ENCODE data around the gene PLEKHA8.

The PLEKHA8 gene

DNA sequence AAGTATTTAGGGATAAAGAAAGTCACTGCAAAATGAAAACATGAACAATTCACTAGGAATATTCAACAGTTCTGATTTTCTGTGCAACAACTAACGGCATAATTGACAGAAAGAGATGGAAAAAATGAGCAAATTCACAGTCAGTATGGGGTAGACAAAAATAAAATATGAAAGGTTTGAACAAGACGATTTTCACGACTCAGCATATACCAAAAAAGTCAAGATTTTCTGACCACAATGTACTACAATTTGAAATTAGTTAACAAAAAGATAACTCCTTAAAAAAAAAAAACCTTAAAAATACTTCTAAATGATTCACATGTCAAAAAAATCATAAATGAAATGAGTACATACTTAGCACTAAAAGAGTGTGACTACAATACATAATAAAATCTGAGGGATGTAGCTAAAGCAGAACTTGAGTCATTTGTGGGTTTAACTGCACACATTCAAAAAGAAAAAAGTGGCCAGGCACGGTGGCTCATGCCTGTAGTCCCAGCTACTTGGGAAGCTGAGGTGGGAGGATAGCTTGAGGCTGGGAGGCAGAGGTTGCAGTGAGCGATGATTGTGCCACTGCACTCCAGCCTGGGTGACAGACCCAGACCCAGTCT lies 84.0 kb downstream of the PLEKHA8 start:
- DNase-seq (ENCODE audit: low spot score) = no peak

DNA sequence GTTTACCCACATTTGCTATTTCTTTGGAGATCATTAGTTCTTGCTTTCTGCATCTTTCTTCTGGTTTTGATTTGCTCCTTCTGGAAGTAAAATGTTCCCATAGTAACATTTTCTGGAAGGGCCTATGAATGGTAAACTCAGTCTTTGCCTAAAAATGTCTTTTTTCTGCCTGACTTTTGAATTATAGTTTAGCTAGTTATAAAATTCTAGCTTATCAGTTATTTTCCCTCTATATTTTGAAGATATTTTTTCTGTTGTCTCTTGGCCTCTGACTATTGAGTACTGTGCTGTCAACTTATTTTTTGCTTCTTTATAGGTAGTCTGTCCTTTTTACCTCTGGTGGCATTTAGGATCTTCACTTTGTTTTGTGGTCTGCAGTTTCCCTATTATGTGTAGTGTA lies 84.9 kb downstream of the PLEKHA8 start:
- no peak for DNase-seq (ENCODE audit: low spot score)

DNA sequence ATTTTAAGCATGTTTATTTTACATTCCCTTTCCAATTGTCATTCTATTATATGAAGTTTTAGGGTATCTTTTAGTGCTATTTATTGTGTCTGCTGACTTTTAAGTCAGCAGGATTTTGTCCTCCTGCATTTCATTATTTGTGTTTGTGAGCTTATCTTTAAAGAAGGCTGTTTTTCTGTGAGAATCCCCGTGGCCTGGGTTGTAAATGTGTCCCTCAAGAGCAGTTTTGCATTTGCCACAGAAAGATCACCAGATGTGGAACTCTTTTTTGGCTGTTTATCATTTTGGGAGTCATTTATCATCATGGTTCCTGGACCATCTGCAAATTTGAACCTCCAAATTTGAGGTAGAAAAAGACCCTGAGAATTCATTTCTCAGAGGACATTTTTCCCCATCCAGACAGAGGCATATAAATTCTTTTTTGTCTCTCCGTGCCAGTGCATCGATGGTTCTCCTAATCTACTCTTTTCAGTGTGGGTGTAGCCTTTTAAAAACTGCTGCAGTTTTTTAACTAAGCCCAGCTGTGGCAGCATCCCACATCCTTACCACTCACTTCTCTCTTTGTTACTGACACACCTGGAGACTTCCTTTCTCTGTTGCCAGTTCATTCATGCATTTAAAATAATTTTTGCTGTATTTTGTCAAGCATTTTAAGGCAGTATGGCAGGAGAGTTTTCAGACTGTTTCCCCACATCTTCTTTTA lies 86.5 kb downstream of the PLEKHA8 start:
- no peak for DNase-seq (ENCODE audit: low spot score)

DNA sequence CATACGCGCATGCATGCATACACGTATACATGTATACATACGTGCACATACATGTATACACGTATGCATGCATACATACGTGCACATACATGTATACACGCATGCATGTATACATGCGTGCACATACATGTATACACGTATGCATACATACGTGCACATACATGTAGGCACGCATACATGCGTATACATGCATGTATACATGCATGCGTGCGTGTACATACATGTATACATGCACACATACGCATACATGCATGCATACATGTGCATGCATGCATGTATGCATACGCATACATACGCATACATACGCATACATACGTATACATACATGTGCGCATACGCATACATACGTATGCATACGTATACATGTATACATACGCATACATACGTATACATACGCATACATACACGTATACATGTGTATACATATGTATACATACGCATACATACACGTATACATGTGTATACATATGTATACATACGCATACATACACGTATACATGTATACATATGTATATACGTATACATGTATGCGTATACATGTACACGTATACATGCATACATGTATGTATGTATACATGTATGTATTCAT lies 87.6 kb downstream of the PLEKHA8 start:
- no peak for DNase-seq (ENCODE audit: low spot score)

DNA sequence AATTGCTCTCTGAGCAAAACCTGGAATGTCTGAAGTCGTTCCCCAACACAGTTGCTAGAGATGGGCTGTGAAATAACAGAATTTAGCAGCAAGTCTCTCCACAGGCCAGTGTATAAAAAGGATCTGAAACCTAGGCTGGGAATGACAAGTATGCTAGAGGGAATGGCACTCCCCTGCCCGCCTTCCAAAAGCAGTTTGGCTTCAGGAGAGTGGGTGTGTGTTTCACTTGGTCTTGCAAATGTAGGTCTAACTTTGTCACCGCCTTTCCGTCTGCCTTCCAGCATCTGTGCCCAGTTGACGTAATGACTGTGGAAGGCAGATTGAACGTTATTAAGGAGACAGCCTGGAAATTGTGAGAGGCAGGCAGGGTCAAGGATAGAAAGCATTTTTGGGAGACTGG lies 88.6 kb downstream of the PLEKHA8 start:
- DNase-seq (ENCODE audit: low spot score) = no peak

DNA sequence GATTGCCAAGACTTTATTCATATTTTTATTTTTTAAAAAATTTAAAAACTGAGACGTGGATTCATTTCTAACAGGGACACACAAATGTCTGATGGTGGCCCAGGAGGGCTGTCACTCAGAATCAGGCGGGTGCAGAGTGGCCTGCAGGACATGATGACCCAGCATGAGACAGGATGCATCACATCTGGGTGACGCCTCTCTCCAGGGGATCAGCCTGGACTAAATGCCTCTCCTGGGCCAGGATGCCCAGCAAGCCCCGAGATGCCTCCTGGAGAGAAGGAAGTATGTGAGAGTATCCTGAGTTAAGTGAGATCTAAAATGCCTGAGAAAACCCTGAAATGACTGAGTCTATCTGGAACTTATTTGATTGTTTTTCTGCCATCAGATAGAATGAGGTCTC lies 89.7 kb downstream of the PLEKHA8 start:
- no peak for DNase-seq (ENCODE audit: low spot score)

DNA sequence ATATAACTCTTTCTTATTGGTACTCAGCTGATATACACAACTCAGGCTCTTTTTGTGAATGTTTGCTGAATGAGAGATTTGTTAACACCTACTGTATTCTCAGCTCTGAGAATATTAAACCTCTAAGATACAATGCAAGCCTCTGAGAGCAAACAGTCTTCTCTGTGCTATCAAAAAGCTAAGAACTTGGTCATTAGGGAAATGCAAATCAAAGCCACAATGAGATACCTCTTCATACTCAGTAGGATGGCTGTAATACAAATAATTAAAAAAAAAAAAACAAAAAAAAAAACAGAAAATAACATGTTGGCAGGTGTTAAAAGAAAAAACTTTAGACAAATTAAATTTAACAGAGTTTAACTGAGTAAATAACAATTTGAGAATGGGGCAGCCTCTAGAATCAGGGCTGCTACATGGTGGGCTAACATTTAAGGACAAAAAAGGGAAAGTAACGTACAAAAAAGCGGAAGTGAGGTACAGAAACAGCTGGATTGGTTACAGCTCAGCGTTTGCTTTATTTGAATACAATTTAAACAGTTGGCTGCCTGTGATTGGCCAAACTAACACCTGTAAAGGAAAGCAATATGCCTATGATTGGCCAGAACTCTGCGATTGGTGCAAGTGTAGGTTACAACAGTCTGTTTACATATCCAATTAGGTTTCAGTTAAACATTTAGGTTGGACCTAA lies 91.8 kb downstream of the PLEKHA8 start:
- no peak for DNase-seq (ENCODE audit: low spot score)

DNA sequence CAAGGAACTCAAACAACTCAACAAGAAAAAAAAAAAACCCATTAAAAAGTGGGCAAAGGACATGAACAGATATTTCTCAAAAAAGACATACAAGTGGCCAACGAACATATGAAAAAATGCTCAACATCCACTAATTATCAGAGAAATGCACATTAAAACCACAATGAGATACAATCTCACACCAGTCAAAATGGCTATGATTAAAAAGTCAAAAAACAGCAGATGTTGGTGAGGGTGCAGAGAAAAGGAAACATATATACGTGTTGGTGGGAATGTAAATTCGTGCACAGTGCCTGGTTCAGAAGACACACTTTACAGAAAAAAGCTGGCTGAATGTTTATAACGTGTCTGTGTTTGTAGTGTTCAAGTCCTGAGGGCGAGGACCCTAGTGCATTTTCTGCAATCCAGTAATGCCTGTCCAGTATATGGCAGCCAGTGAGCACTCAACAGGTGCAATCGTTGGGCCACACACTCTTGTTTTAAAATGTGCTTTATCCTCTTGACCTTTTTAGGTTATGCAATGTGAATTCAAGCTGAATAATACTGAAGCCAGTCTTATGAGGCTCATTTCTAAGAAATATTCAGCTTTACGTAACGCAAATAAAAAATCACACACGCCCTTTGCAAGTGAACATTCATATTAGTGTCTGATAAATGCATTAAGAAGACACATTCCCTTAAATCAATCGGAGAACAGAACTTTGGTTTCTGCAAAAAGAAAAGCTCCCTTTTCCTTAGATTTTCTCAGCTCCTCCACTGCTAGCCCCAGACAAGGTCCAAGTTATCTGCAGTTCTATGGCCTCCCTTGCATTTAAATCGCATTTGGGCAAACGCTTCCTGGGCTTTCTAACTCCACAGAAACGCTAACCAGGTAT lies 105.8 kb downstream of the PLEKHA8 start:
- DNase-seq (ENCODE audit: low spot score) = no peak

DNA sequence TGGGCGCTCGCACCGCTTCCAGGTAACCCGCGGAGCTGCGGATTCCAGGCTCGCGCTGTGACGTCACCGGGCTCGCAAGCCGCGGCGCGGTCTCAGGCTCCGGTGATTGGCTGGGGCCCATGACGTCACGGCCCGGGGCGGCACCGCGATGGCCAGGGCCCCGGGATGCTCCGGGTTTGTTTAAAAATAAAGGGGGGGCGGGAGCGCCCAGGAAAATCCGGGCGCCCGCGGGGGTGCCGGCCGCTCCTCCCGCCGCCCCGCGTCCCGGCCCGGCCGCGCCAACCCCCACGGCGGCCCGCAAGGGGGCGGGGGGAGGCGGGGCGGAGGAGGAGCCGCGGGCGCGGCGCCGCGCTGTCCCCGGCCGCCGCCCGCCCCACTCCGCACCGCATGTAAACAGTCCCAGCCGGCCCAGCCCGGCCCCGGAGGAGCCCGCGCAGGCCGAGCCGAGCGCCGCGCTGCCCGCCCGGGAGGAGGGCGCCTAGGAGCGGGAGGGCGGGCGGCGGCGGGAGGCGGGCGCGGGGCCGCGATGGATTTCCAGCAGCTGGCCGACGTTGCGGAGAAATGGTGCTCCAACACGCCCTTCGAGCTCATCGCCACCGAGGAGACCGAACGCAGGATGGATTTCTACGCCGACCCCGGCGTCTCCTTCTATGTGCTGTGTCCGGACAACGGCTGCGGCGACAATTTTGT lies 106.5 kb downstream of the PLEKHA8 start, which contains the start of gene MTURN:
Gene MTURN, plus strand, starts transcription at position 376 of the 690 bp plus-strand sequence. Its CDS starts 151 bp downstream, at position 527.
- peak; percentile 99 for DNase-seq (ENCODE audit: low spot score)

DNA sequence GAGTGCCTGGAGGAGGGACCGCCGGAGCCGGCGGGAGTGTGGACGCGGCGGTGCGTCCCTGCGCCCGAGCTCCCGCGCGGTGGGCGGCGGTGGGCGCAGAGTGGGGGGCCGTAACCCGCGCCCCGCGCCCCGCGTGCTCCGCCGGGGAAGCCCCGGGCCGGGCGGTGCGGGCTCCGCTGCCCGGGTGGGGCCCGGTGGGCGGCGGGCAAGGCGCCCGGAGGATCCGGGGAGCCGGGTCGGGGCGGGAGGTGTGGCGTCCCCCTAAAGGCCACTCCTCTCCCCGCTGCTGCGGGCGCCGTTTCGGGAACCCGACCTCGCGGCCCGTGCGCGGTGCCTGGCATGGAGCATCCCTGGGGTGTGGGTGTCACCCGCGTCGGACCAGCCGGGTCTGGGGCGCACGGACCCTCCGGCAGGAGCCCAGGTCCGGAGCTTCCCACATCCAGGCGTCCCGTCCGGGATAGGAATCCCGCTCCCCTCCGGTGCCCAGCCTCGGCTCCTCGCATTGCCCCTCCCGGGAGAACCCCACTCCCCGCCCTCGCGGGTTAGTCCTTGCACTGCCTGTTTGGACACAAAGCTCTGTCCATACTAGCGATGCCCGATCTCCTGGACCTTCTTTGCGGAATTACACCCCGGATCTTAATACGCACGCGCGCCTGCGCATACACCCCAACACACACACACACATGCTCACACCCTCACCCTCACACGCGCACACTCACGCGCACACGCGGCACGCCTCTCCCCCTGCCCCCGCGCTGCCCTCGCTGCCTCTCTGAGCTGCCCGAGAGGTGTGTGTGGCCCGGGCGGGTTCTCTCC lies 107.3 kb downstream of the PLEKHA8 start:
- peak; percentile 79 for DNase-seq (ENCODE audit: low spot score)

DNA sequence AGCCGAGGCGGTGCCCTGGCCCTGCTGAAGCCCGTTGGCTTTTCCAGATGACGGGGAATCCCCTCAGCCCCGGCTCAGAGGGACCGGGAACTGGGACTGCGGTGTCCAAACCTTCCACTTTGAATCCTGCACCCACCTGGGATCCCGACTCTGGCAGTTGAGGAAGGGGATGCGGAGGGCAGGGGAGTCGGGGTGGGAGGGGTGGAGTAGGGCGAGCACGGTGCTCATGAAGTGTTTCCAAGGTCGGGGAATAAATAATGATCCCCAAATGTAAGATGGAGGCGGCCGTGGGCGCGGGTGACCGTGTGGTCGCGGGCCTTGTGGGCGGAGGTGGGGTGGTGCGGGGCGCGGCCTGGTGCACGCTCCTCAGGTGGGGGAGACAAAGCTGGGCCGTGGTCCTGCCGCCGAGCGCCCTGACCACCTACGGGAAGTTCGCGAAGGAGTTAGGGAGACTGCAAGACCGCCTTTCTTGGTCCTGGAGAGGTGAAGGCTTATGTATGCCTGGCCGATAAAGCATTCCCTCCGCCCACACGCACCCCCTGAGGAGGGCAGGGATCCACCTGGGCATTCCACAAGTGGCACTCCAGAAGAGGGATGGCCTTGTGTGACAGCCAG lies 108.0 kb downstream of the PLEKHA8 start:
- DNase-seq (ENCODE audit: low spot score) = peak; percentile 37

DNA sequence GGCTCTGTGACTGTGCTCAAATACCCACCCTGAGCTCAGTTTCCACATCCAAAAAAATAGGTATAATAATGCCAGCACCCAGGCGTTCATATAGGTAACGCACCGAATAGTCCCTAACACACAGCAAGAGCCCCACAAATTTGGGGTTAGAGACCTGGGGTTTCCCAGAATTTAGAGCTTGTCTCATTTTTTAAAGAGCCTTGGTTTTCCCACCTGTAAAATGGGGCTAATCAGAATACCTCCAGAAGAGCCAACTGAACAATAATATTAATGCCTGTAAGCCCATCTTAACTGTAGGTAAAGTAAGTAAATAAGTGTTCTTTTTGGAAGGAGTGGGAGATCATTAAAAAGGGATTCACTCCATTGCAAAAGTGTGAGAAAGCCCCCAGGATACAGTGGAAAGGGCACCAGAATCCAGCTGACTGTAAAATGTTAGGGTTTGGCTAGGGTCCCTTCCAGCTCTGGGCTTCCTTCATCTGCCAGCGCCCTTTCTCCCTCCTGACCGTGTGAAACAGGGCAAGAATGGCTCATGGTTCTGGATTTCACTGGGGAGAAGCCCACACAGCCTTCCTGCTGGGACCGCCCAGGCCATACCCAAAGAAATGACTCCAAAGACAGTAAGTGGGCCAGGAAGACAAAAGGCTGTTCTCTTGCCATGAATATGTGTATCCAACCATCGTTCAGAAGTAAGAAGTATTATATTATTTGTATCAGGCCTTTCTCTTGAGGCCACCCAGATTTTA lies 108.7 kb downstream of the PLEKHA8 start:
- no peak for DNase-seq (ENCODE audit: low spot score)

DNA sequence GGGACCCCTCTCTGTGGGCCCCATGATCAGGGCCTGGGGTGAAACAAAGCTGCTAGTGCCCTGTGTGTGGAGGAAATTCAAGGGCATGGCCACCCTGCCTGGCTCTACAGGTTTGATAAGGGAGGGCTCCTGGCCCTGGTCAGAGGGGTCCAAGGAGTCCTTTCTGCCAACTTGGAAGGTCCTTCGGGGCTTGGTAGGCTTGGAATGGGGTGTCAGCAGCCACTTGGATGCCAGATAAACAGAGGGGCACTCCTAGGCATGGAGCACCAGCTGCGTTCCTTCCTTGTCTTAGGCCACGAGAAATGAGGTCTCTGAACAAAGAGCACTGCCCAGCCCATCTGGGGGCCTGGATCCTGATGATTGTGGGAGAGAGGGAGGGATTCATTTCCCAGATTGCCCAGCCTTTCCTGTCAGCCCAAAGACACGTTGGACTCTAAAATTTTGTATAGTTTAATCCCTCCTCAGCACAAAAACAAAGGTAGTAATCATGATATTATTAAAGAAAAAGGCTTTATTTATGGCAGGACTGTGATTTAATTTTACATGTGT lies 111.7 kb downstream of the PLEKHA8 start:
- no peak for DNase-seq (ENCODE audit: low spot score)

DNA sequence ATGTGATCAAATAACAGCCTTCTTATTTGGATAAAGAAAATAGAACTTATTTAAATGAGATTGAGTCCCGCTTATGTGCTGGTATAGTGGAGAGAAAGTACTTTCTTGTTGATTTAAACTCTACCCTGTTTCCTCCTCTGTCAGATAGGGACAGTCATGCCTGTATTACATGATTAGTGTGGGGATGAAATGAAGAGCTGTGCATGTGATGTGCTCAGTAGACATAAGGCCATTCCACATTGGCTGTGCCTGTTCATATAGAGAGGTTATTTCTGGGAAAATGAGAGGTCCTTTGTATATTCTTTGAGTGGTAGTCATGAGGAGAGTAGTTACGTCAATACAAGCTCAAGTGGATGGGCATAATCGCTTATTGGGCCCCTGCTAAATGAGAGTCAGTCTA lies 112.2 kb downstream of the PLEKHA8 start:
- no peak for DNase-seq (ENCODE audit: low spot score)

DNA sequence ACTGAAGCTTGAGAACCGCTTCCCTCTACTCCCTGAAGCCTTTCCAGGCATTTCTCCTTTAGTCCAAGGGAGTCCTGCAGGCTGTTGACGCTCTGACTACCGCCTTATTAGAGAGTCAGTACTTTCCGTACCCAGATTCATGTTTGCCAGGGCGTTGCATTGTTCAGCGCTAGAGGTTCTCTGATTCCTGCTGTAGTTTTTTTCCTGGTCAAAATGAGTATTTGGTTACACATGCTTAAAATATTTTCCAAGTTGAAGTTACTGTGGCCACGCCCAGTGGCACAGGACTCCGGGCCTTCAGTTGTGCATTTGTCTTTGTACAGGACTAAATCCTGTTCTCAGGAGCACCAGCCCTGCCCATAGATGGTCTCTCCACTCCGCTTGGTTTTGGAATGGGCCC lies 114.5 kb downstream of the PLEKHA8 start:
- no peak for DNase-seq (ENCODE audit: low spot score)

DNA sequence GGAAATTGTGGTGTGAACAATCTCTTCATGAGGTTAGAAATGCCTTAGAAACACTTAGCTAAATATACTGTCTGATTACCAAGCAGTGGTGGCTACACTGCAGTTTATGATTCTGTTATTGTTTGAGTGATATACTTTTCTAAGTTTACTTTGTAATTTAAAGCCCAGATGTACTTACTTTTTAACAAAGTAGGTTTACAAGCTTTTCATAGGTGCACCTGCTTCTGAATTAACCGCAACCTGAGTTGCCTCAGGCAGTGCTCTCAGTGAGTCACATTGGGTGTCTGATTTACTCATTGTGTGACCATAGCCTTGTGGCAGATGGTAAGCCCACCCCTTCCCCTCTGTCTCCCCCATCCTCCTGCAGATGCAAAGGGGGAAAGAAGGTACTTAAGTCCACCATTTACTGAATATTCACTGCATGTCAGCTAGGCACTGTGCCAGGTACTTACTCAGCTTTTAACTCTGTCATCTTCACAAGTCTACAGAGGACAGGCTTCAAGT lies 115.6 kb downstream of the PLEKHA8 start:
- DNase-seq (ENCODE audit: low spot score) = no peak

DNA sequence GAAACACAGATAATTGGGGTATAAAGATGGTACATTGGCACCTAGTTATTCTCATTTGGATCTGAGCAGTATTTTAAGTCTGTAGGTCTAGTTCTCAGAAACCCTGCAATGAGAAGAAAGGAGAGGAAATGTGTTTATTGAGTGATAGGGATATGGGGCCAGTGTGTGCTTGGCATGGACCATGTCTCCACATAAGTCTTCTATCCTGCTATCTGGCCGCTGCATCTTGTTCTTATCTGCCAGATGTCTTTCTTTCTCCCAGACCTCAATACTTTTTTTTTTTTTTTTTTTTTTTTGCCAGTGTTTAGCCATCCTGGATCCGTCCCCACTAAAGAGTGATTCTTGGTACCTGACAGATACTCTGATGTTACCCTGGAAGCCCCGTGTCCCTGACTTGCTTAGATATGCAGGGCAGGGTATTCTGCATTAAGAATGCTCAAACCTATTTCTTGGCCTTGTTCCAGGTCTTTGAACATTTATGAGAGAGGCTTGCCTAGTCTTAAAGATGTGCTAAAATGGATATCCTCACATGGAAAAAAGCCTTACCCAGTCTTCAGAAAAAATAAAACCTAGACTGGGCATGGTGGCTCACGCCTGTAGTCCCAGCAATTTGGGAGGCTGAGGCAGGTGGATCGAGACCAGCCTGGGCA lies 116.6 kb downstream of the PLEKHA8 start:
- no peak for DNase-seq (ENCODE audit: low spot score)

DNA sequence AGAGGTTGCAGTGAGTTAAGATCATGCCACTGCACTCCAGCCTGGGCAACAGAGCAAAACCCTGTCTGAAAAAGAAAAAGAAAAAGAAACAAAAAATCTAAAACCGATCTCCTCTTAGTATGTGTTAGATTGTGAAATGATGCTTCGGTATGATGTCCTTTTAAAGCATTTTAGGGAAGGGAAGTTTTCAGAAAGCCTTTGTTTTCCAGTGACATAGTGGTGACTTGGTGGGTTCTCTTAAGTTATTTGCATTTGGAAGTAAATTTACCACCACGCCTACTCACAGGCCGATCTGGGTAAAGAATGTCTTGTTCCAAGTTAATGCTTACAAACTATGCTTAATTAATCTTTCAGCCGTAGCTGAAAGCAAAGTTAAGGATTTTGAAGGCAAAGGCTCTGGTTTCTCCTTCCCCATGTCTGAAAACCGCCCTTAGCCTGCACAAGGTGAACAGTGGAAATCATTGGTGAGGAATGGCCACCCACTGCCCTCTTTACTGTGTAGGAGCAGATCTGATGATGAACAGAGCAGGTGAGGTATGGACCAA lies 117.3 kb downstream of the PLEKHA8 start:
- no peak for DNase-seq (ENCODE audit: low spot score)
